ENCODE measurements around the gene TOX3. TPM values are rescaled to one million over a fixed set of nuclear protein-coding genes. Genes with fewer than 3 reads are reported as not detected.

TOX3 gene
- total and polyA plus RNA-seq, 10 of the 15 experiments (the other 5 are each of a cell fraction or from before 2014, with no cell fraction given), result not detected

GRCh38 chr16:52487849-52488457 is 59.0 kb downstream of the TOX3 start:
- SMC1A ChIA-PET (ENCODE audit: uncharacterized antibody, unreplicated experiment), result interaction anchor here (1.0 to 1.7 kb wide), 2 partner anchors 17 to 85 kb away, joined by 3 to 4 read pairs; no protein-coding TSS in a partner anchor
- no peak overlapping the region for H3K9ac ChIP-seq (ENCODE audit: control insufficient read depth, insufficient read depth, low read length)
- BruUV-seq (replicated peaks), result no TSS peak
- no peak overlapping the region for H3K27ac ChIP-seq (ENCODE audit: control insufficient read depth, insufficient read depth)
- H2AFZ ChIP-seq (ENCODE audit: control insufficient read depth, low read depth, low read length), result no peak overlapping the region
- no peaks in the 10 kb centered on the region for H3K36me3 ChIP-seq (ENCODE audit: control insufficient read depth in 2 of 2, insufficient read depth in 2 of 2, low read length in 1 of 2)
- no peaks in the 10 kb centered on the region for H3K9me3 ChIP-seq (replicated peaks; ENCODE audit: control insufficient read depth, insufficient read depth, low read length)
- DNase-seq (ENCODE audit: low read depth, low spot score) (no peak), FAIRE-seq (no peak), ATAC-seq (no peak)
- no peak overlapping the region for H3K4me3 ChIP-seq
- CTCF ChIA-PET, result no interaction called here
- no peaks in the 10 kb centered on the region for H3K4me1 ChIP-seq (ENCODE audit: control insufficient read depth, insufficient read depth, low read length)
- in situ Hi-C loops (cut with MboI), result no loop called here
- RAD21 ChIA-PET (ENCODE audit: unreplicated experiment), result no interaction called here
- WGBS (ENCODE audit: insufficient coverage, insufficient replicate concordance, low lambda C conversion rate, missing lambda C conversion rate), result 0% methylated on average over 1 of the region's 1 CpG
- no peaks in the 10 kb centered on the region for H4K20me1 ChIP-seq (ENCODE audit: control insufficient read depth, insufficient read depth)
- no peaks in the 10 kb centered on the region for H3K79me2 ChIP-seq (ENCODE audit: control insufficient read depth, insufficient read depth, low read length)
- no peaks in the 10 kb centered on the region for H3K27me3 ChIP-seq (replicated peaks in 1 of 2; ENCODE audit: control insufficient read depth in 2 of 2, insufficient read depth in 2 of 2, low read length in 1 of 2)
- H3K4me2 ChIP-seq (ENCODE audit: control insufficient read depth, insufficient read depth), result no peak overlapping the region
- intact Hi-C loops (cut with micrococcal nuclease; ENCODE audit: unreplicated experiment), result no loop called here
- POLR2A ChIA-PET, result no interaction called here
- no peak for TF ChIP-seq IRF5 (IDR thresholded peaks at IDR 0.05; ENCODE audit: borderline replicate concordance)
- TF ChIP-seq NR2C2 (IDR thresholded peaks at IDR 0.05; ENCODE audit: borderline replicate concordance, control insufficient read depth, insufficient read length, low read depth), result no peak
- no peak for TF ChIP-seq ZNF274 (IDR thresholded peaks at IDR 0.05; ENCODE audit: insufficient read depth, insufficient read length)
- TF ChIP-seq SUZ12 (IDR thresholded peaks at IDR 0.05; ENCODE audit: unreplicated experiment), result no peak
- TF ChIP-seq POLR2AphosphoS2 (IDR thresholded peaks at IDR 0.05; ENCODE audit: low read depth, low read length), result no peak
- TF ChIP-seq SMARCA5 (IDR thresholded peaks at IDR 0.05), result no peak
- no peak for TF ChIP-seq ZNF217 (IDR thresholded peaks at IDR 0.05)
- TF ChIP-seq PML (IDR thresholded peaks at IDR 0.05; ENCODE audit: low read length), result no peak
- no peak for TF ChIP-seq CHD4 (IDR thresholded peaks at IDR 0.05)
- TF ChIP-seq WRNIP1 (IDR thresholded peaks at IDR 0.05; ENCODE audit: borderline replicate concordance, low read depth, low read length), result no peak
- TF ChIP-seq ASH2L (IDR thresholded peaks at IDR 0.05; ENCODE audit: borderline replicate concordance, low read depth), result no peak
- no peak for TF ChIP-seq MEF2B (IDR thresholded peaks at IDR 0.05; ENCODE audit: partially characterized antibody, poor library complexity, severe bottlenecking)
- TF ChIP-seq, protein P1, sequence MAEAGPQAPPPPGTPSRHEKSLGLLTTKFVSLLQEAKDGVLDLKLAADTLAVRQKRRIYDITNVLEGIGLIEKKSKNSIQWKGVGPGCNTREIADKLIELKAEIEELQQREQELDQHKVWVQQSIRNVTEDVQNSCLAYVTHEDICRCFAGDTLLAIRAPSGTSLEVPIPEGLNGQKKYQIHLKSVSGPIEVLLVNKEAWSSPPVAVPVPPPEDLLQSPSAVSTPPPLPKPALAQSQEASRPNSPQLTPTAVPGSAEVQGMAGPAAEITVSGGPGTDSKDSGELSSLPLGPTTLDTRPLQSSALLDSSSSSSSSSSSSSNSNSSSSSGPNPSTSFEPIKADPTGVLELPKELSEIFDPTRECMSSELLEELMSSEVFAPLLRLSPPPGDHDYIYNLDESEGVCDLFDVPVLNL (IDR thresholded peaks at IDR 0.05; ENCODE audit: low read depth, low read length), result no peak
- no peak for TF ChIP-seq ATF2 (IDR thresholded peaks at IDR 0.05; ENCODE audit: low read length)
- no peak for TF ChIP-seq YY1 (IDR thresholded peaks at IDR 0.05; ENCODE audit: low read depth, low read length)
- TF ChIP-seq, protein P2, sequence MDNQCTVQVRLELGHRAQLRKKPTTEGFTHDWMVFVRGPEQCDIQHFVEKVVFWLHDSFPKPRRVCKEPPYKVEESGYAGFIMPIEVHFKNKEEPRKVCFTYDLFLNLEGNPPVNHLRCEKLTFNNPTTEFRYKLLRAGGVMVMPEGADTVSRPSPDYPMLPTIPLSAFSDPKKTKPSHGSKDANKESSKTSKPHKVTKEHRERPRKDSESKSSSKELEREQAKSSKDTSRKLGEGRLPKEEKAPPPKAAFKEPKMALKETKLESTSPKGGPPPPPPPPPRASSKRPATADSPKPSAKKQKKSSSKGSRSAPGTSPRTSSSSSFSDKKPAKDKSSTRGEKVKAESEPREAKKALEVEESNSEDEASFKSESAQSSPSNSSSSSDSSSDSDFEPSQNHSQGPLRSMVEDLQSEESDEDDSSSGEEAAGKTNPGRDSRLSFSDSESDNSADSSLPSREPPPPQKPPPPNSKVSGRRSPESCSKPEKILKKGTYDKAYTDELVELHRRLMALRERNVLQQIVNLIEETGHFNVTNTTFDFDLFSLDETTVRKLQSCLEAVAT (IDR thresholded peaks at IDR 0.05), result no peak
